IMR-90 (cell line): ENCODE results near the gene PALM. TPM values are rescaled to one million over a fixed set of nuclear protein-coding genes. Genes with fewer than 3 reads are reported as not detected.

Experiments
- ATAC-seq: fragments of 200-7000 bp; cut with Tn5 transposase; 2 replicates; pipeline ENCODE4 v1.9.1; 2020; ENCODE audit warnings: low read depth, mild to moderate bottlenecking, moderate library complexity
- BruUV-seq: library from RNA; stranded (reverse); fragments of 400-500 nt; replicated peaks from 2 replicates; lab custom pipeline; 2021; lab: Mats Ljungman, UMichigan
- CTCF ChIA-PET: fragments of 300-600 bp; formaldehyde crosslinking; extraction: SDS; loops from one replicate; lab custom pipeline; 2021; ENCODE audit warnings: antibody characterized with exemption; lab: Yijun Ruan, JAX
- POLR2A ChIA-PET: fragments of 300-600 bp; sonication (Branson Sonifier 250); formaldehyde crosslinking; loops from one replicate; lab custom pipeline; 2022; ENCODE audit warnings: antibody characterized with exemption; ENCODE audit not compliant: unreplicated experiment; lab: Charles Lee
- DNase-seq: peaks from one replicate; pipeline ENCODE4 v3.0.0; 2013
- H2AFZ ChIP-seq: replicated peaks from 2 replicates; pipeline ENCODE3; 2013; ENCODE audit warnings: low read length, mild to moderate bottlenecking; ENCODE audit not compliant: poor library complexity
- H2AK5ac ChIP-seq: 2 replicates; pipeline ENCODE4 v1.6.1; 2013; ENCODE audit warnings: low read depth, low read length, inconsistent platforms
- H2AK9ac ChIP-seq: replicated peaks from 2 replicates; pipeline ENCODE3; 2013; ENCODE audit warnings: mild to moderate bottlenecking, low read depth, low read length, moderate library complexity; ENCODE audit not compliant: poor library complexity
- H2BK120ac ChIP-seq: 2 replicates; pipeline ENCODE4 v1.6.1; 2013; ENCODE audit warnings: low read depth, low read length, inconsistent platforms
- H2BK15ac ChIP-seq: 3 replicates; pipeline ENCODE4 v1.6.1; 2013; ENCODE audit warnings: low read depth, low read length, inconsistent platforms
- H2BK20ac ChIP-seq: 2 replicates; pipeline ENCODE4 v1.6.1; 2013; ENCODE audit warnings: low read depth, mild to moderate bottlenecking, inconsistent platforms, low read length, moderate library complexity
- H2BK5ac ChIP-seq: 2 replicates; pipeline ENCODE4 v1.6.1; 2013; ENCODE audit warnings: mild to moderate bottlenecking, low read depth, low read length, inconsistent platforms; ENCODE audit not compliant: poor library complexity, severe bottlenecking
- H3K14ac ChIP-seq: replicated peaks from 2 replicates; pipeline ENCODE4 v1.6.1; 2013; ENCODE audit warnings: low read depth, low read length, inconsistent platforms
- H3K18ac ChIP-seq: 2 replicates; pipeline ENCODE4 v1.6.1; 2013; ENCODE audit warnings: low read depth, low read length, control low read depth
- H3K23ac ChIP-seq: 2 replicates; pipeline ENCODE4 v1.6.1; 2013; ENCODE audit warnings: low read depth, low read length, inconsistent platforms
- H3K27ac ChIP-seq: 2 replicates; pipeline ENCODE4 v1.5.1; 2013; ENCODE audit warnings: mild to moderate bottlenecking, control low read depth, low read length; ENCODE audit not compliant: insufficient read depth
- H3K27me3 ChIP-seq: 2 replicates; pipeline ENCODE4 v1.6.1; 2013; ENCODE audit warnings: low read length; ENCODE audit not compliant: control insufficient read depth, insufficient read depth
- H3K36me3 ChIP-seq: 2 replicates; pipeline ENCODE4 v1.6.1; 2013; ENCODE audit warnings: low read length, mixed read lengths; ENCODE audit not compliant: control insufficient read depth, insufficient read depth
- H3K4ac ChIP-seq: 2 replicates; pipeline ENCODE4 v1.6.1; 2013; ENCODE audit warnings: low read depth, low read length, inconsistent platforms
- H3K4me1 ChIP-seq: 2 replicates; pipeline ENCODE4 v1.6.1; 2013; ENCODE audit warnings: low read length, mixed read lengths; ENCODE audit not compliant: control insufficient read depth, insufficient read depth
- H3K4me2 ChIP-seq: 2 replicates; pipeline ENCODE4 v1.6.1; 2013; ENCODE audit warnings: low read depth, mild to moderate bottlenecking, control low read depth, low read length, moderate library complexity
- H3K4me3 ChIP-seq: 2 replicates; pipeline ENCODE4 v1.5.1; 2013; ENCODE audit warnings: low read depth, mild to moderate bottlenecking, control low read depth, low read length, moderate library complexity; ENCODE audit not compliant: insufficient read depth
- H3K56ac ChIP-seq: 2 replicates; pipeline ENCODE4 v1.6.1; 2013; ENCODE audit warnings: low read length, inconsistent platforms; ENCODE audit not compliant: insufficient read depth; ENCODE audit errors: extremely low read depth
- H3K79me1 ChIP-seq, 2 experiments: 2 replicates each; pipeline ENCODE4 v1.6.1; 2013; ENCODE audit warnings: low read length in 2 of 2, inconsistent platforms in 1 of 2, low read depth in 1 of 2
- H3K9ac ChIP-seq: 2 replicates; pipeline ENCODE4 v1.6.1; 2013; ENCODE audit warnings: low read depth, low read length, control low read depth
- H3K9me1 ChIP-seq: 2 replicates; pipeline ENCODE4 v1.6.1; 2013; ENCODE audit warnings: low read length, inconsistent platforms; ENCODE audit not compliant: insufficient read depth
- H3K9me3 ChIP-seq: 2 replicates; pipeline ENCODE4 v1.6.1; 2013; ENCODE audit warnings: low read length; ENCODE audit not compliant: control insufficient read depth, insufficient read depth
- H4K20me1 ChIP-seq: 2 replicates; pipeline ENCODE4 v1.6.1; 2013; ENCODE audit warnings: low read length, inconsistent platforms; ENCODE audit not compliant: insufficient read depth
- H4K5ac ChIP-seq: 2 replicates; pipeline ENCODE4 v1.6.1; 2013; ENCODE audit warnings: mild to moderate bottlenecking, low read depth, low read length, control low read depth
- H4K8ac ChIP-seq, 2 experiments: 2 replicates each; pipeline ENCODE4 v1.6.1; 2013; ENCODE audit warnings: low read depth in 2 of 2, low read length in 2 of 2, control low read depth in 1 of 2, inconsistent platforms in 1 of 2
- H4K91ac ChIP-seq: 2 replicates; pipeline ENCODE4 v1.6.1; 2013; ENCODE audit warnings: low read depth, low read length, inconsistent platforms; ENCODE audit not compliant: insufficient read depth
- BHLHE40 ChIP-seq: fragments of 150-350 bp; IDR thresholded peaks from 2 replicates; pipeline ENCODE4 v1.6.1; 2016; ENCODE audit warnings: mild to moderate bottlenecking, low read depth, low read length
- CEBPB ChIP-seq: IDR thresholded peaks from 2 replicates; pipeline ENCODE4 v1.6.1; 2012; ENCODE audit warnings: low read depth, low read length, improper control_type of control experiment
- ELK1 ChIP-seq: fragments of 150-350 bp; IDR thresholded peaks from 2 replicates; pipeline ENCODE4 v1.6.1; 2016; ENCODE audit warnings: low read depth, mild to moderate bottlenecking, low read length, moderate library complexity, borderline replicate concordance
- FOS ChIP-seq: fragments of 150-350 bp; IDR thresholded peaks from 2 replicates; pipeline ENCODE4 v1.6.1; 2016; ENCODE audit warnings: low read depth, low read length
- MAFK ChIP-seq: IDR thresholded peaks from 2 replicates; pipeline ENCODE4 v1.6.1; 2012; ENCODE audit warnings: low read depth, low read length, improper control_type of control experiment
- MAZ ChIP-seq: IDR thresholded peaks from 2 replicates; pipeline ENCODE4 v1.6.1; 2012; ENCODE audit warnings: low read depth, mild to moderate bottlenecking, low read length, improper control_type of control experiment, moderate library complexity, borderline replicate concordance
- MXI1 ChIP-seq: IDR thresholded peaks from 2 replicates; pipeline ENCODE4 v1.6.1; 2012; ENCODE audit warnings: low read depth, mild to moderate bottlenecking, low read length, moderate library complexity, borderline replicate concordance
- NFE2L2 ChIP-seq: fragments of 150-350 bp; IDR thresholded peaks from 2 replicates; pipeline ENCODE4 v1.6.1; 2016; ENCODE audit warnings: low read depth, mild to moderate bottlenecking, low read length
- POLR2A ChIP-seq: IDR thresholded peaks from 2 replicates; pipeline ENCODE4 v1.6.1; 2012; ENCODE audit warnings: mild to moderate bottlenecking, low read depth, low read length
- RCOR1 ChIP-seq: IDR thresholded peaks from 2 replicates; pipeline ENCODE4 v1.6.1; 2012; ENCODE audit warnings: mild to moderate bottlenecking, low read length, improper control_type of control experiment; ENCODE audit not compliant: insufficient replicate concordance
- SMC3 ChIP-seq: fragments of 150-350 bp; IDR thresholded peaks from 2 replicates; pipeline ENCODE4 v1.6.1; 2016; ENCODE audit warnings: low read depth, mild to moderate bottlenecking, antibody characterized with exemption, low read length, moderate library complexity
- WGBS, 2 experiments: methylation state at CpG; one replicate each; pipeline versions ENCODE4 v1.1.5 to v1.1.7; 2013; ENCODE audit warnings: missing lambda C conversion rate in 2 of 2; ENCODE audit not compliant: insufficient read length in 1 of 2; ENCODE audit errors: extremely low coverage in 2 of 2; 5-methylcytosine and 5-hydroxymethylcytosine counted together
- dilution Hi-C: fragments of 300-500 bp; cut with HindIII; formaldehyde crosslinking; loops from one replicate; pipeline ENCODE4 v1.14.3; 2018; ENCODE audit warnings: low sequenced_read_pairs; ENCODE audit not compliant: unreplicated experiment
- in situ Hi-C: fragments of 300-500 bp; cut with MboI; formaldehyde crosslinking; loops from 3 replicates; pipeline ENCODE4 v1.14.3; 2019; ENCODE audit warnings: low sequenced_read_pairs, inconsistent platforms, mixed read lengths
- intact Hi-C: fragments of 100-400 bp; cut with micrococcal nuclease; formaldehyde crosslinking; loops from 2 replicates; pipeline ENCODE4 v1.10.0; 2022
- polyA plus RNA-seq, 3 experiments: library from polyadenylated mRNA; depleted of rRNA; stranded (reverse); fragments of >200 nt; gene quantifications; 2 replicates each; pipeline ENCODE4 v1.2.3, GENCODE V29; 2012; ENCODE audit warnings: low replicate concordance in 1 of 3
- total RNA-seq: library from RNA; depleted of rRNA; stranded (reverse); fragments of >200 nt; gene quantifications from 2 replicates; pipeline ENCODE4 v1.2.3, GENCODE V29; 2012

PALM gene
- total and polyA plus RNA-seq, 2 of the 4 experiments (the other 2 are of a cell fraction): 2.2 to 7.4 TPM

GRCh38 chr19:782185-782877, 73.6 kb downstream of the PALM start (continued):
- TF ChIP-seq FOS (no peak), BHLHE40 (no peak)

- Histone ChIP-seq H3K18ac (peak overlapping the region; percentile 53), H2BK120ac (peak overlapping the region; percentile 96), H3K36me3 (no peaks in the 10 kb centered on the region), H3K4me2 (peak overlapping the region; percentile 66), H3K56ac (peak overlapping the region; percentile 50; the same call in 1 of the 2 replicates), H3K23ac (peak overlapping the region; percentile 76), H3K27me3 (no peaks in the 10 kb centered on the region), H2AK9ac (peak overlapping the region; percentile 75), H3K9me3 (no peaks in the 10 kb centered on the region), H3K4ac (peak overlapping the region; percentile 89), H2BK20ac (peak overlapping the region; percentile 80), H3K4me3 (no peak overlapping the region; the same call in 1 of the 2 replicates), H2BK5ac (no peak overlapping the region), H3K27ac (peak overlapping the region; percentile 12; the same call in 1 of the 2 replicates), H3K9me1 (peaks cover 15% of the 10 kb centered on the region), H4K5ac (peak overlapping the region; percentile 59), H3K79me1 (peaks cover 2 to 38% of the 10 kb centered on the region in 2 experiments; a peak in 2 of 4 replicates), H3K4me1 (peaks cover 19% of the 10 kb centered on the region), H3K14ac (peak overlapping the region; percentile 90), H3K9ac (no peak overlapping the region), H2BK15ac (peak overlapping the region; percentile 77; the same call in 1 of the 3 replicates), H2AK5ac (peak overlapping the region; percentile 81), H2AFZ (peak overlapping the region; percentile 80), H4K20me1 (peaks cover 3% of the 10 kb centered on the region; the same call in 1 of the 2 replicates), H4K91ac (peak overlapping the region; percentile 85), H4K8ac (peak overlapping the region; percentile 82 to 90; a peak in 3 of 4 replicates)
- ChIA-PET CTCF (no interaction called here), POLR2A (no interaction called here)
- ATAC-seq (no peak), DNase-seq (no peak)
- BruUV-seq: no TSS peak
- dilution Hi-C loops (no loop called here), in situ Hi-C loops (no loop called here), intact Hi-C loops (loop anchor here (2.0 kb wide), 1 partner anchor 14 kb away; the partner anchor contains the start of gene PTBP1)
- WGBS, 2 experiments: 83% methylated on average over 7 of the region's 30 CpGs; no CpG with 5 or more reads in 1 of the 2 experiments
- no peak for TF ChIP-seq CEBPB
- TF ChIP-seq MAFK: no peak
- no peak for TF ChIP-seq NFE2L2
- TF ChIP-seq FOS: no peak
- TF ChIP-seq RCOR1: no peak
- TF ChIP-seq MAZ: no peak
- TF ChIP-seq ELK1: no peak
- no peak for TF ChIP-seq SMC3
- TF ChIP-seq BHLHE40: no peak
- TF ChIP-seq MXI1: no peak
- TF ChIP-seq POLR2A: no peak
Observed at GRCh38 chr19:782878-783668, 74.3 kb downstream of the PALM start.
